GM18526 (cell line): ENCODE measurements around the gene THEM5.

Source experiments
- POLR2A ChIP-seq: IDR thresholded peaks from 3 replicates; pipeline ENCODE4 v1.6.1; 2011; ENCODE audit not compliant: insufficient read length; ENCODE audit errors: extremely low read depth

THEM5 gene

DNA sequence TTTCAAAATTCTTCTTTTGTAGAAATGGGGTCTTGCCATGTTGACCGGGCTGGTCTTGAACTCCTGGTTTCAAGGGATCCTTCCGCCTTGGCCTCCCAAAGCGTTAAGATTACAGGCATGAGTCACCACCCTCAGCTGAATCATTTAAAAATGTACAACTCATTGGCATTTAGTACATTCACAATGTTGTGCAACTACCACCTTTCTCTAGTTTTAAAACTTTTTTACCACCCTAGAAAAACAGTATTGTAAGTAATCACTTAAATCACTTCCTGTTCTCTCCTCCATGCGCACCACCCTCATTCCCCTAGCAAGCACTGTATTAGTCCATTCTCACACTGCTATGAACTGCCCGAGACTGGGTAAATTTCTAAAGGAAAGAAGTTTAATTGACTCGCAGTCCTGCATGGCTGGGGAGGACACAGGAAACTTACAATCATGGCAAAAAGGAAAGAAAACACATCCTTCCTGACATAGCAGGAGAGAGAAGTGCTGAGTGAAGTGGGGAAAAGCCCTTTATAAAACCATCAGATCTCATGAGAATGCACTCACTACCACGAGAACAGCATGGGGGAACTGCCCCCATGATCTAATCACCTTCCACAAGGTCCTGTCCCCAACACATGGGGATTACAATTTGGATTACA lies 14.4 kb upstream of the THEM5 start:
- TF ChIP-seq POLR2A, result no peak

DNA sequence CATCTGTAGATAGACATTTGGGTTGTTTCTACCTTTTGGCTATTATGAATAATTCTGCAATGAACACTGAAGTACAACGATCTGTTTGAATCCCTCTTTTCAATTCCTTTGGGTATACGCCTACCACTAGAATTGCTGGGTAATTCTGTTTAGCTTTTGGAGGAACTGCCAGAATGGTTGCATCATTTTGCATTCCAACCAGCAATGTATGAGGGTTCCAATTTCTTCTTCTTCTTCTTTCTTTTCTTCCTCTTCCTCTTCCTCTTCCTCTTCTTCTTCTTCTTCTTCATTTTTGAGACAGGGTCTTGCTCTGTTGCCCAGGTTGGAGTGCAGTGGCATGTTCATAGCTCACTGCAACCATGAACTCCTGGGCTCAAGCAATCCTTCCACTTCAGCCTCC lies 13.8 kb upstream of the THEM5 start:
- TF ChIP-seq POLR2A, result no peak

DNA sequence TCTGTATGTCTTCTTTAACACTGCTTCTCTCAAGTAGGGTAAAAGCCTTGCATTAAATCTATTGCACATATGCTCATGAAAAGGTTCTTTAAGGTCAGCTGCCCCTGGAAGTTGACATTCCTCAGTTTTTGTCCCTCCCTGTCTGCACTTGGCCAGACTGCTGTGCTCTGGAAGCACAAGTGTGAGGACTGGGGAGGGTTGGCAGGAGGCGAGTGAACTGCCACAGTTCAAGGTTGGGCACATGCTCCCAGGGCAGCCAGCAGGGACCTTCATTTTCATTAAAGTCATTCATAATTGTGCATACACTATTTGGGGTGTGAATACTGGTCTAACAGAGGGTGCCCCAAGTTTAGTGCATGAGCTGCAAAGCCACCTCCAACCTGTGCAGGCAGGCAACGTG lies 10.9 kb upstream of the THEM5 start:
- TF ChIP-seq POLR2A, result no peak

DNA sequence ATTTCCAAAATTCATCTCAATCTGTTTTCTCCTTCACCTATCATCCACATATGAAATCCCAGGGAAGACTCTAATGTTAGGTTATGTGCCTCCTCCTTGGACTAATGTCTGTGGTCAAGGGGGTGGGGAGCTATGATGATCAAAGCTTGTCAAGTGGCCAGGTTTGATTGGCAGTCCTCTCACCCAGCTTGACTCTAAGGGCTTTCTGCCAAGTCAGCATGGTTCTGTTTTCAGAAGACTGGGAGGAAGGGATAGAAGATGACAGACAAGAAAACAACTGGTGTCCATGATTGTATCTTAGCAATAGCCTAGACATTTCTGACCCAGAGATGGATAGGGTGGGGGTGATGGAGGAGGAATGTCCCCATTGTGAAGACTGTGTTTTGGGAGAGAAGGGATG lies 9.1 kb upstream of the THEM5 start:
- TF ChIP-seq POLR2A, result no peak

DNA sequence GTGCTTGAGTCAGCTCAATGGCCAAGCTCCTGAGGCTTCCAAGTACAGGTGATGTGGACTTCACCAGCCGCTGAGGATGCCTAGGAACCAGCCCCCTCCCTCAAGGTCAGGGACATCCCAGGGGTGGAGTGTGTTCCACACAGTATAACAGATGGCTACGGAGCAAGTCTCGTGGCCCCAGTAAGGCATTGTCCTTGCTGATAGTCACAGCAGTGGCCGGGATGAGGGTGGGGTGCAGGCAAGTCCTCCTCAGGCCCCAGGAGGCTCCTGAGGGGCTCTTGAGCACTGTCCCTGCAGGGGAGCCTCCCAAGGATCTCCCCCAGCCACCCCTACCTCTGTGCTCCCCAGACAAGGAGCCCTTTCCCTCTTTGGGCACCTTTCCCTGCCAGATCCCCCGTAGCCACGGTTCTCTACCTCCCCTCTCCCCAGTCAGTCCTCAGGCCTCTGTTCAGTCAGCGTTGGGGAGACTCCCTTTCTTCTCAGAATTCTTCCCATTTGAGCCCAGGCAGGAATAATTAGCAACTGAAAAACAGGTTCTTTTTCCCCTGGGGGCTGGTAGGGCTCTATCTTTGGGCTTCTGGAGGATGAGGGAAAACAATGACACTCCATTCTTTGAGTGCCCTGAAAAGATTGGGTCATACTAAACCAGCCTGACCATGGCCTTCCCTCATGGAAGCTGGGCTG lies 7.1 kb upstream of the THEM5 start:
- TF ChIP-seq POLR2A, result no peak

DNA sequence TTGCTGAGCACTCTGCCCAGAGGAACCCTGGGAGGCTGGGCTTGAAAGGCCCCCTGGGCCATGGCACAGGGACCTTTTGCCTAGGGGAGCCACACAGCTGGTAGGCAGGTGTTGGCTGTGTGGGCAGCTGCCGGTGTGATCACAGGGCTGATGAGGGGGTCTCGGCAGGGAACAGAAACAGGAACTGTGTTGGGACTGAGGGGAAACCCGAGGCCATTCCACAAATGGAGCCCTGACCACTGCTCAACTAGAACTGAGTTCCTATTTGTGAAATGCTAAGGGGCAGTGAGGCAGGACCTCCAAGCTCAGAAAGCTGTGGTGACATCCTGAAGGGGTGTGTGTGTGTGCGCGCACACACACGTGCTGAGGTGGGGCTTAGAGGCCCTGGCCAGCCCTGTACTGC lies 6.4 kb upstream of the THEM5 start:
- no peak for TF ChIP-seq POLR2A

DNA sequence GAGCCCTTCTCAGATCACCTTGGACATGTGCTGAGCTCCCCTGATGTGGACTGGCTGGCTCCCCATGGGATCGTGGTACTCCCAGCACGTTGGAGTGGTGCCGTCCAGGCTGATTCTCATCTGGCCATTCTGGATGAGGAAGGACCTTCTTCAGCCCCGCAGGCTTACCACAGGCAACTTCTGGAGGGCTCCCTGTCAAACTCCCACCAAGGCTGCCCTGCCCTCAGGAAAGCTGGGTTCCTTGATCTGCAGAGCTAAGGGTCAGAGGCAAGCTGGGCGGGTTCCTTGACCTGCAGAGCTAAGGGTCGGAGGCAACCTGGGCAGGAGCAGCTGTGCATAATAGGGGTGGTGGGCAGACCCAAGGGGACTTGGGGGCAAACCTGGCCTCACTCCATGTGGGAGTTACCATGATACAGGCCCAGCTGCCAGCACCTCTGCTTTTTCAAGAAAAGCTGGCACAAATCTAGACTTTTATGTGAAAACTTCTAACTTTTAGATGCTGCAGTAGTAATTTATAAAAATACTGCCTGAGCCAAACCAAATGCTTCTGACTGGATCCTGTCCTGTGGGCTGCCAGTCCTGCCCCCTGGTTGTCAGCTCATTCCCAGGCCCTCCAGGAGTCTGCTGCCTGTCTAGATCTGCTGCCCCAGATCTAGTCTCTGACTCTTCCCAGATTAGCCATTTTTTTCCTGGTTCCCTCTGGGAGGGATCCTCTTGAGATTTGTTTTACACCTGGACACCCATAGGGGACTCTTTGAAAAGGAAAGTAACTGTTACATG lies 5.6 kb upstream of the THEM5 start:
- TF ChIP-seq POLR2A, result no peak

DNA sequence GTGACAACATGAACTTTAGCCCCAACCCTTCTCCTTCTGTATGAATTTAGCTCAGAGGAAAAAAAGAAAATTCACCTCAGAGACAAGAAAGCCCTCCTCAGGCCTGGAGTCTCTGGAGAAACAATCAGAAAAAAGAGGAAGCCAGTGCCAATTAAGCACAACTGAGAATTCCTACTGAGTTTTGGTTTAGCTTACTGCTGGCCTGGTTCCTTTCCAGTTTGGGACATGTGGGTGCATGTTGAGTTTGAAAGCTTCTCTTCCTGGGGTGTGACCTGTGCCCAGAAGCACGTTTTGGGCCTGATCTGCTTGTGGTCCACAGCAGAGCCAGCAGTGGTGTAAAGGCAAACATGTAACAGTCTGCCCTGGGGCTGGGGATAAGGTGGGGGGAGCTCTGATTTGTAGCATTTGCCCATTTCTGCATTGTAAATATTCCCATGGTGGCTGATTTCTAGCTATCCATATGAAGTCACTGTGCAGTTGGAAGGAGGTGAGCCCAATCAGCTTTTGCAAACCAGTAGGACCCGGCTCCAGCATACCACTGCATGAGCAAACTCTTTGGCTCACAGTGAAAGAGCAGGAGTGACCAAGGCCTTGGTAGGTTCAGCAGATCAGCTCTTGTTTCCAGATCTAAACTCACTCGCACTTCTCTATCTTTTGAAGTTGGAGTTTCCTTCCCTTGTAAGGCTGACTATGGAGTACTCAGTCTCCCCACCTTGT lies 4.7 kb upstream of the THEM5 start:
- TF ChIP-seq POLR2A, result no peak

DNA sequence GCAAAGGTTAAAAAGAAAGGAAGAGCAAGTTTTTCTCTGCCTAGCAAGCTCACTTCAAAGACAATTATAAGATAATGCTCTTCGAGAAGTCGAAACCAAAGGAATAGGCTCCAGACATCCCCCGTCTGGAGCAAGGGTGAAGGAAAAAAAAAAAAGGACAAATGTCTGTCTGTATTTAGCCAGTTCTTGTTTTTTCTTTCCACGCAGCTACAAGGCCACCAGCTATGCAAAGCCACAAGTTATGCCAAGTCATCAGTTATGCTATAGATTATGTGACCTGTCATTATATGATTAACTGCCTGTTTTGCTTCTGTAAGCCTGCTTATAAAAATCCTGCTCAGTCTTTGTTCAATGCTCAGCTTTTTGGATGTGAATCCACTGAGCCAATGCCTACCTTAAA lies 2.4 kb upstream of the THEM5 start:
- no peak for TF ChIP-seq POLR2A

DNA sequence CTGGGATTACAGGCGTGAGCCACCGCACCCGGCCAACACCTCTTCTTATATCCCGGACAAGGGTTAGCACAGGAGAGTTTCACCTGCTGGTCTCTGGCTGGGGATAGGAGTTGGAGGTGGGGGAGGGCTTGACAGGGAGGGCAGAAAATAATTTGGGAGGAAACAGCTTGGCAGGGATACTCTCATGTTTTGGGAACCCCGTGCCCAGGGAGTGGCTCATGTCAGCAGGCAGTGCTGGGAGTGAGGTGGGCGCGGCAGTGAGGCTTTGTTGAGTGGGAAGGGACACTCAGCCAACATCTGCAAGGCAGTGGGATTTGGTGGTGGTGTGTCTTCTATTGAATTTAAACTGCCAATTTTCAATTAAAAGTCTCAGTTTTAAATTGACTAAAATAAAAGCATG lies 1.1 kb upstream of the THEM5 start:
- TF ChIP-seq POLR2A, result no peak

DNA sequence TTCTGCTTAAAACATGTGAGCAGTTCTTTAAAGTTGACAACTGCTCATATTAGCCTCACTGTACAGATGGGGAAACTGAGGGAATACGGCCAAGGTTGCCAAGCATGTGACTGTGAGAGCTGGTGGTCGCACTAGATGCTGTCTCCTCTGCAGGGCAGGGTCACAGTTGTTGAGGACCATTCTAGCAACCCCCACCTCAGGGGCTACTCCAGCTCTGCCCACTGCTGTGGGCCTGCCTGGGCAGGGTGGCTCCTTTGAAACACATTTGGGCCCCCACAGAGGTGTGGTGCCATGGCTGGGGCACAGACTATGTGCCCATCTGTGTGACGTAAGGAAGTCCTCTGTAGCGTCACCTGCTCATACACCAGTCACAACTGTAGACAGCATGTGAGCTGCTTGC lies 779 bp downstream of the THEM5 start:
- no peak for TF ChIP-seq POLR2A

DNA sequence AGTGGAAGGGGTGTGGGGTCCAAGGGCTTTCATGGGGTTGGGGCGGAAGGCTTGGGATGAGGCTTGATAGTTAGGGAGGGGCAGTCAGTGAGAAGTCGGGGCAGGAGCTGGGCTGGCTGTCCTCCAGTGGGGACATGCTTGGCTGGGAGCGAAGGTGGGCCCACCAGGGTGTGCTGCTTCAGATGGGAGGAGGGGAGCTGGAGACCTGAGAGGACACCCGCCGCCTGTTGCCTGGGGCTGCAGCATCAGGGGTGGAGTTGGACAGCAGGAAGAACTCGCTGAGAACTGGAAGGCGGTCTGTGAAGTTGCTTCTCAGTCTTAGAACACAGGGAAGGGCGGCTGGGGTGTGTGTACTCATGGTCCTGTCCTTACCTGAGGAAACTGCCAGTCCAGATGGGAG lies 1.6 kb downstream of the THEM5 start:
- no peak for TF ChIP-seq POLR2A

DNA sequence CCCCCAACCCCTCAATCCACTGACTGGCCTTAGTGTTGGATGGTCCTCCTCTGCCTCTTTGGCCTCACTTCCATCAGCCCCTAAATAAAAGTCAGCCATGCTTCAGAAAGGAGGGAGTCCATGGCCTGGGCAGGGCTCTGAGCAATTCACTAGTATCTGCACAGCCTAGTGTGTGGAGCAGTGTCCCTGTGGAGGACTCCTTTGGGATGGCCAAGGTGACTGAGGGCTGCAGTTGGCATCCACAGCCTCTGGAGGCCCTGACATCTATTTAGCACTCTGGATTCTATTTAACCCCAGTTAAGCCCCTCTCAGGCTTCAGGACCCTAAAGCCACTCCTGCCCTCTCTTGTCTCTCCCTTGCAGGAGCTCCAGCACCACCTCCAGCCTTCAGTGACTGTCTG lies 3.6 kb downstream of the THEM5 start:
- no peak for TF ChIP-seq POLR2A

DNA sequence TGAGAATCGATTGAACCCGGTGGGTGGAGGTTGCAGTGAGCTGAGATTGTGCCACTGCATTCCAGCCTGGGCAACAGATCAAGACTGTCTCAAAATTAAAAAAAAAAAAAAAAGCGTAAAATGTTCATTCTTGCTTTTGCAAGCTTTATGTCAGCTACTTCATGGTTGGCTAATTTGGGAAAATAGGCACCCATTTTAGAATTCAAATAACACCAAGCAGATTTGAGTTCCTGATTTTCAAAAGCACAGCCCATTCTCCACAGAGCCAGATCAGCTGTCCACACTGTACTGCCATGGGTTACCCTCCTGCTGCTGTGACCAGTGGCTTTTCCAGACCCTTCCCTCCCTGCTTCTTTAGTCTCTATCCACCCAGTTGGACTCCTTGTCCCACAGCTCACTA lies 4.4 kb downstream of the THEM5 start:
- no peak for TF ChIP-seq POLR2A

DNA sequence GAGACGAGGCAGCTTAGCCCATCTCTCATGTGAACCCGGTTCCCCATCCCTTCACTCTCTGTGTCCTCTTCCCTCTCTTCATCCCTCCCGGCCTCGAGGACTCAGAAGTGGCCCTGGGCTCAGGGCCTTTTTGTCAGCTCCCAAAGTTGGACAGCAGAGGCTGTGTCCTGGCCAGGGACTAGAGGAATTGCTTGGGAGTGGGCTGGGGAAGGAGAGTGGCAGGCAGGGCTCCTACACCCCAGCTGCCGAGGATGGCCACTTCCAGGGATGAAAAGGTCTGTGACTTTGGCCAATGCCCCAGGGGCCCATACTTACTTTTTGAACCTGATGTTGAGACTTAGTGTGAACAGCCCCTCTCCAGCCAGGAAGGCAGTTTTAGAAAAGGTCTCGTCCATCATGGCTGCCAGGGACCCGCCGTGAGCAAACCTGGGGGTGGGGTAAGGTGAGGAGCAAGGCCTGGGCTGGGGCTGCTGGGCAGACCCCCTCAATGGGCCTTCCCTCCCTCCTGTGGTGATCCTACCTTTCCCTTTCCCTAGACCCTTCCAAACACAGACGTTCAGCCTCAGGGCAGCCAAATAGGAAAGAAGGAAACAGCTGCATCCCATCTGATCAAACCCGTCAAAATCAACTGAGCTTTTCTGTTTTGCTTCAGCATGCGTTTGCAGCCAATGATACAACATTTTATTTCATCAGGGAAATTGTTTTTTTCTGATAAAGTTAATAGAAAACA lies 5.5 kb downstream of the THEM5 start:
- no peak for TF ChIP-seq POLR2A
